DOHH2 (cell line): ENCODE measurements around the gene ARHGAP23.

ENCODE experiments used
- CTCF ChIP-seq: fragments of 200-600 bp; sonication (generic); IDR thresholded peaks from one replicate; pipeline ENCODE4 v1.5.1; 2014; ENCODE audit warnings: antibody characterized with exemption, mild to moderate bottlenecking, low read depth, low read length; ENCODE audit not compliant: poor library complexity, severe bottlenecking
- EZH2phosphoT487 ChIP-seq: fragments of 200-600 bp; sonication (generic); IDR thresholded peaks from 2 replicates; pipeline ENCODE4 v1.6.1; 2017; ENCODE audit warnings: borderline replicate concordance, mild to moderate bottlenecking, antibody characterized with exemption, low read length, moderate library complexity, mixed read lengths

DNA sequence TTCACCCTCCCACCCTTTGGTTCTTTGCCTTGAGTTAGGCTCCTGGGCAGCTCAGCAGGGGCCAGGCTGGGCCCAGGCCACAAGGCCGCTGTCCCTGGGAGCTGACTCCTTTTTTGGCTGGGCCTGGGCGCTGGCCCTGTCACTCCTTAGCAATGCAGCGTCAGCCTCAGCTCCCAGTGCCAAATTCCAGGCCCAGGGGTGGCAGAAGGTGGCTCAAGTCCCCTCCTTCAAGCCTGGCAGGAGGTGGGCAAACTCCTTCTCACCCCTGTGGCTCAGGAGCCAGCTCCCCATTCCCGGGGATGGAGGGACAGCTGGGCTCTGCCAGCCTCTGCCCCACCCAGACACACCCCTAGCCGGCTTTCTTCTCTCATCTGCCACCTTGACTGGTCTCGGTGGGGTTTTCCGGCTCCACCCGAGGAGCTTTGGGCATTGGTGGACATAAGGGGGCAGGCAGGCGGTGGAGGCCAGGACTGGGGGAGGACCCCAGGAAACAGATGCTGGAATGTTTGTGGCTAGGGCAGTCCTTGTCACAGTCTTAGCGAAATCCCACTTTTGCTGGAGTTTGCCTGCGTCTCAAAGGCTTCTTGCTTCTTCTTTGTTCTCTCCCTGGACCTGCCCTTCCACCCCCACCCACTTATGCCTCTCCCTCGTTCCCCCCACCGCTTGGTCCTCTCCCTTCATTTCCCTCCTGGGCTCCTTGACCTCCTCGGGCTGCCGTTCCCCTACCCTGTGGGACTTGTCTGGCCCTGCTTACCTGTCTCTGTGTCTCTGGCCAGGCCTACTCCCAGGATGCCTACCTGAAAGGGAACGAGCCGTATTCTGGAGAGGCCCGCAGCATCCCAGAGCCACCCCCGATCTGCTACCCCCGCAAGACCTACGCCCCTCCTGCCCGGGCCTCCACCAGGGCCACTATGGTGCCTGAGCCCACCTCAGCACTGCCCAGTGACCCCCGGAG is 37.4 kb downstream of the ARHGAP23 start:
- TF ChIP-seq CTCF = no peak
- no peak for TF ChIP-seq EZH2phosphoT487
